IMR-90 (cell line): ENCODE measurements around the gene OSGIN1. TPM values are rescaled to one million over a fixed set of nuclear protein-coding genes. Genes with fewer than 3 reads are reported as not detected.

Source experiments
- ATAC-seq: fragments of 200-7000 bp; cut with Tn5 transposase; 2 replicates; pipeline ENCODE4 v1.9.1; 2020; ENCODE audit warnings: low read depth, mild to moderate bottlenecking, moderate library complexity
- BruUV-seq: library from RNA; stranded (reverse); fragments of 400-500 nt; replicated peaks from 2 replicates; lab custom pipeline; 2021; lab: Mats Ljungman, UMichigan
- CTCF ChIA-PET: fragments of 300-600 bp; formaldehyde crosslinking; extraction: SDS; loops from one replicate; lab custom pipeline; 2021; ENCODE audit warnings: antibody characterized with exemption; lab: Yijun Ruan, JAX
- POLR2A ChIA-PET: fragments of 300-600 bp; sonication (Branson Sonifier 250); formaldehyde crosslinking; loops from one replicate; lab custom pipeline; 2022; ENCODE audit warnings: antibody characterized with exemption; ENCODE audit not compliant: unreplicated experiment; lab: Charles Lee
- DNase-seq: peaks from one replicate; pipeline ENCODE4 v3.0.0; 2013
- H2AFZ ChIP-seq: replicated peaks from 2 replicates; pipeline ENCODE3; 2013; ENCODE audit warnings: low read length, mild to moderate bottlenecking; ENCODE audit not compliant: poor library complexity
- H2AK5ac ChIP-seq: 2 replicates; pipeline ENCODE4 v1.6.1; 2013; ENCODE audit warnings: low read depth, low read length, inconsistent platforms
- H2AK9ac ChIP-seq: replicated peaks from 2 replicates; pipeline ENCODE3; 2013; ENCODE audit warnings: mild to moderate bottlenecking, low read depth, low read length, moderate library complexity; ENCODE audit not compliant: poor library complexity
- H2BK120ac ChIP-seq: 2 replicates; pipeline ENCODE4 v1.6.1; 2013; ENCODE audit warnings: low read depth, low read length, inconsistent platforms
- H2BK15ac ChIP-seq: 3 replicates; pipeline ENCODE4 v1.6.1; 2013; ENCODE audit warnings: low read depth, low read length, inconsistent platforms
- H2BK20ac ChIP-seq: 2 replicates; pipeline ENCODE4 v1.6.1; 2013; ENCODE audit warnings: low read depth, mild to moderate bottlenecking, inconsistent platforms, low read length, moderate library complexity
- H2BK5ac ChIP-seq: 2 replicates; pipeline ENCODE4 v1.6.1; 2013; ENCODE audit warnings: mild to moderate bottlenecking, low read depth, low read length, inconsistent platforms; ENCODE audit not compliant: poor library complexity, severe bottlenecking
- H3K14ac ChIP-seq: replicated peaks from 2 replicates; pipeline ENCODE4 v1.6.1; 2013; ENCODE audit warnings: low read depth, low read length, inconsistent platforms
- H3K18ac ChIP-seq: 2 replicates; pipeline ENCODE4 v1.6.1; 2013; ENCODE audit warnings: low read depth, low read length, control low read depth
- H3K23ac ChIP-seq: 2 replicates; pipeline ENCODE4 v1.6.1; 2013; ENCODE audit warnings: low read depth, low read length, inconsistent platforms
- H3K27ac ChIP-seq: 2 replicates; pipeline ENCODE4 v1.5.1; 2013; ENCODE audit warnings: mild to moderate bottlenecking, control low read depth, low read length; ENCODE audit not compliant: insufficient read depth
- H3K27me3 ChIP-seq: 2 replicates; pipeline ENCODE4 v1.6.1; 2013; ENCODE audit warnings: low read length; ENCODE audit not compliant: control insufficient read depth, insufficient read depth
- H3K36me3 ChIP-seq: 2 replicates; pipeline ENCODE4 v1.6.1; 2013; ENCODE audit warnings: low read length, mixed read lengths; ENCODE audit not compliant: control insufficient read depth, insufficient read depth
- H3K4ac ChIP-seq: 2 replicates; pipeline ENCODE4 v1.6.1; 2013; ENCODE audit warnings: low read depth, low read length, inconsistent platforms
- H3K4me1 ChIP-seq: 2 replicates; pipeline ENCODE4 v1.6.1; 2013; ENCODE audit warnings: low read length, mixed read lengths; ENCODE audit not compliant: control insufficient read depth, insufficient read depth
- H3K4me2 ChIP-seq: 2 replicates; pipeline ENCODE4 v1.6.1; 2013; ENCODE audit warnings: low read depth, mild to moderate bottlenecking, control low read depth, low read length, moderate library complexity
- H3K4me3 ChIP-seq: 2 replicates; pipeline ENCODE4 v1.5.1; 2013; ENCODE audit warnings: low read depth, mild to moderate bottlenecking, control low read depth, low read length, moderate library complexity; ENCODE audit not compliant: insufficient read depth
- H3K56ac ChIP-seq: 2 replicates; pipeline ENCODE4 v1.6.1; 2013; ENCODE audit warnings: low read length, inconsistent platforms; ENCODE audit not compliant: insufficient read depth; ENCODE audit errors: extremely low read depth
- H3K79me1 ChIP-seq, 2 experiments: 2 replicates each; pipeline ENCODE4 v1.6.1; 2013; ENCODE audit warnings: low read length in 2 of 2, inconsistent platforms in 1 of 2, low read depth in 1 of 2
- H3K9ac ChIP-seq: 2 replicates; pipeline ENCODE4 v1.6.1; 2013; ENCODE audit warnings: low read depth, low read length, control low read depth
- H3K9me1 ChIP-seq: 2 replicates; pipeline ENCODE4 v1.6.1; 2013; ENCODE audit warnings: low read length, inconsistent platforms; ENCODE audit not compliant: insufficient read depth
- H3K9me3 ChIP-seq: 2 replicates; pipeline ENCODE4 v1.6.1; 2013; ENCODE audit warnings: low read length; ENCODE audit not compliant: control insufficient read depth, insufficient read depth
- H4K20me1 ChIP-seq: 2 replicates; pipeline ENCODE4 v1.6.1; 2013; ENCODE audit warnings: low read length, inconsistent platforms; ENCODE audit not compliant: insufficient read depth
- H4K5ac ChIP-seq: 2 replicates; pipeline ENCODE4 v1.6.1; 2013; ENCODE audit warnings: mild to moderate bottlenecking, low read depth, low read length, control low read depth
- H4K8ac ChIP-seq, 2 experiments: 2 replicates each; pipeline ENCODE4 v1.6.1; 2013; ENCODE audit warnings: low read depth in 2 of 2, low read length in 2 of 2, control low read depth in 1 of 2, inconsistent platforms in 1 of 2
- H4K91ac ChIP-seq: 2 replicates; pipeline ENCODE4 v1.6.1; 2013; ENCODE audit warnings: low read depth, low read length, inconsistent platforms; ENCODE audit not compliant: insufficient read depth
- BHLHE40 ChIP-seq: fragments of 150-350 bp; IDR thresholded peaks from 2 replicates; pipeline ENCODE4 v1.6.1; 2016; ENCODE audit warnings: mild to moderate bottlenecking, low read depth, low read length
- CEBPB ChIP-seq: IDR thresholded peaks from 2 replicates; pipeline ENCODE4 v1.6.1; 2012; ENCODE audit warnings: low read depth, low read length, improper control_type of control experiment
- CHD1 ChIP-seq: IDR thresholded peaks from 2 replicates; pipeline ENCODE4 v1.6.1; 2012; ENCODE audit warnings: low read depth, low read length, improper control_type of control experiment
- FOS ChIP-seq: fragments of 150-350 bp; IDR thresholded peaks from 2 replicates; pipeline ENCODE4 v1.6.1; 2016; ENCODE audit warnings: low read depth, low read length
- MAFK ChIP-seq: IDR thresholded peaks from 2 replicates; pipeline ENCODE4 v1.6.1; 2012; ENCODE audit warnings: low read depth, low read length, improper control_type of control experiment
- MAZ ChIP-seq: IDR thresholded peaks from 2 replicates; pipeline ENCODE4 v1.6.1; 2012; ENCODE audit warnings: low read depth, mild to moderate bottlenecking, low read length, improper control_type of control experiment, moderate library complexity, borderline replicate concordance
- MXI1 ChIP-seq: IDR thresholded peaks from 2 replicates; pipeline ENCODE4 v1.6.1; 2012; ENCODE audit warnings: low read depth, mild to moderate bottlenecking, low read length, moderate library complexity, borderline replicate concordance
- NFE2L2 ChIP-seq: fragments of 150-350 bp; IDR thresholded peaks from 2 replicates; pipeline ENCODE4 v1.6.1; 2016; ENCODE audit warnings: low read depth, mild to moderate bottlenecking, low read length
- POLR2A ChIP-seq: IDR thresholded peaks from 2 replicates; pipeline ENCODE4 v1.6.1; 2012; ENCODE audit warnings: mild to moderate bottlenecking, low read depth, low read length
- RAD21 ChIP-seq: IDR thresholded peaks from 2 replicates; pipeline ENCODE4 v1.6.1; 2012; ENCODE audit warnings: low read length, improper control_type of control experiment
- RCOR1 ChIP-seq: IDR thresholded peaks from 2 replicates; pipeline ENCODE4 v1.6.1; 2012; ENCODE audit warnings: mild to moderate bottlenecking, low read length, improper control_type of control experiment; ENCODE audit not compliant: insufficient replicate concordance
- RFX5 ChIP-seq: IDR thresholded peaks from 2 replicates; pipeline ENCODE4 v1.8.0; 2012; ENCODE audit warnings: low read depth, mild to moderate bottlenecking, low read length, moderate library complexity
- SMC3 ChIP-seq: fragments of 150-350 bp; IDR thresholded peaks from 2 replicates; pipeline ENCODE4 v1.6.1; 2016; ENCODE audit warnings: low read depth, mild to moderate bottlenecking, antibody characterized with exemption, low read length, moderate library complexity
- WGBS, 2 experiments: methylation state at CpG; one replicate each; pipeline versions ENCODE4 v1.1.5 to v1.1.7; 2013; ENCODE audit warnings: missing lambda C conversion rate in 2 of 2; ENCODE audit not compliant: insufficient read length in 1 of 2; ENCODE audit errors: extremely low coverage in 2 of 2; 5-methylcytosine and 5-hydroxymethylcytosine counted together
- dilution Hi-C: fragments of 300-500 bp; cut with HindIII; formaldehyde crosslinking; loops from one replicate; pipeline ENCODE4 v1.14.3; 2018; ENCODE audit warnings: low sequenced_read_pairs; ENCODE audit not compliant: unreplicated experiment
- in situ Hi-C: fragments of 300-500 bp; cut with MboI; formaldehyde crosslinking; loops from 3 replicates; pipeline ENCODE4 v1.14.3; 2019; ENCODE audit warnings: low sequenced_read_pairs, inconsistent platforms, mixed read lengths
- intact Hi-C: fragments of 100-400 bp; cut with micrococcal nuclease; formaldehyde crosslinking; loops from 2 replicates; pipeline ENCODE4 v1.10.0; 2022
- polyA plus RNA-seq, 3 experiments: library from polyadenylated mRNA; depleted of rRNA; stranded (reverse); fragments of >200 nt; gene quantifications; 2 replicates each; pipeline ENCODE4 v1.2.3, GENCODE V29; 2012; ENCODE audit warnings: low replicate concordance in 1 of 3
- total RNA-seq: library from RNA; depleted of rRNA; stranded (reverse); fragments of >200 nt; gene quantifications from 2 replicates; pipeline ENCODE4 v1.2.3, GENCODE V29; 2012
- TF ChIP-seq, protein P1 (sequence below): fragments of 150-350 bp; IDR thresholded peaks from 2 replicates; pipeline ENCODE4 v1.6.1; 2017; ENCODE audit warnings: mild to moderate bottlenecking, antibody characterized with exemption, low read length, low read depth
- TF ChIP-seq, protein P2 (sequence below): fragments of 150-350 bp; IDR thresholded peaks from 2 replicates; pipeline ENCODE4 v1.6.1; 2016; ENCODE audit warnings: low read depth, mild to moderate bottlenecking, low read length, moderate library complexity, borderline replicate concordance
- TF ChIP-seq, protein P3 (sequence below): conservative IDR thresholded peaks from 2 replicates; pipeline ENCODE4 v1.5.1; 2012; ENCODE audit warnings: mild to moderate bottlenecking, low read depth, low read length, improper control_type of control experiment

The OSGIN1 gene
- total and polyA plus RNA-seq, 2 of the 4 experiments (the other 2 are of a cell fraction) = 0.90 to 6.4 TPM

DNA sequence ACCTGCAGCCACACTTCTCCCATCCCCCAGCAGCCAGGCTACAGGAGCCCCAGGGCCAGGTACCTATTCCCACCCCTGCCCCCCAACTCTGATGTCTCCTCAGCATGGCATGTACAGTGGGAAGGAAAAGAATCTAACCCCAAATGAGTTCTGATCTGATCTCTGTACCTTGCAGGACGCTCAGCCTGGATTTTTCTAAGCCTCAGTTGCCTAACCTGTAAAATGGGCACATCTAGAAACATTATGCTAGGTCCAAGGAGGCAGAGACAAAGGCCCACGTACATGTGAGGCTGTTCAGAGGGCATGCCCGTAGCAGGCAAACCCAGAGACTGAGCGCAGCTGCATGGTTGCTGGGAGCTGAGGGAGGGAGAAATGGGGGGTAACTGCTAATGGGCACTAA, 54.5 kb downstream of the OSGIN1 start:
- no peak overlapping the region for H3K4me2 ChIP-seq
- H3K56ac ChIP-seq = no peak overlapping the region
- no peaks in the 10 kb centered on the region for H3K36me3 ChIP-seq
- H4K20me1 ChIP-seq = no peaks in the 10 kb centered on the region; the same call in 1 of the 2 replicates
- H4K91ac ChIP-seq = no peak overlapping the region
- H3K4ac ChIP-seq = no peak overlapping the region
- in situ Hi-C loops (no loop called here), intact Hi-C loops (no loop called here), dilution Hi-C loops (no loop called here)
- H2BK5ac ChIP-seq = no peak overlapping the region
- peaks cover 63% of the 10 kb centered on the region for H3K27me3 ChIP-seq
- H2AFZ ChIP-seq = no peak overlapping the region
- H3K9me3 ChIP-seq = peaks cover 6% of the 10 kb centered on the region
- no peak overlapping the region for H4K8ac ChIP-seq
- ATAC-seq = no peak
- H2BK120ac ChIP-seq = no peak overlapping the region
- WGBS, 2 experiments = 55% methylated on average over 2 of the region's 4 CpGs; no CpG with 5 or more reads in 1 of the 2 experiments
- no TSS peak for BruUV-seq
- CTCF ChIA-PET = no interaction called here
- no peak overlapping the region for H3K18ac ChIP-seq
- no peaks in the 10 kb centered on the region for H3K9me1 ChIP-seq
- H3K27ac ChIP-seq = no peak overlapping the region
- H3K14ac ChIP-seq = no peak overlapping the region
- H3K4me3 ChIP-seq = no peak overlapping the region
- no peaks in the 10 kb centered on the region for H3K79me1 ChIP-seq
- no peak overlapping the region for H2AK9ac ChIP-seq
- H2BK20ac ChIP-seq = no peak overlapping the region
- no peaks in the 10 kb centered on the region for H3K4me1 ChIP-seq
- H2AK5ac ChIP-seq = no peak overlapping the region
- no peak overlapping the region for H3K9ac ChIP-seq
- no peak overlapping the region for H3K23ac ChIP-seq
- TF ChIP-seq BHLHE40 = no peak
- TF ChIP-seq CEBPB = no peak
- no peak for TF ChIP-seq SMC3
- TF ChIP-seq, protein P1, sequence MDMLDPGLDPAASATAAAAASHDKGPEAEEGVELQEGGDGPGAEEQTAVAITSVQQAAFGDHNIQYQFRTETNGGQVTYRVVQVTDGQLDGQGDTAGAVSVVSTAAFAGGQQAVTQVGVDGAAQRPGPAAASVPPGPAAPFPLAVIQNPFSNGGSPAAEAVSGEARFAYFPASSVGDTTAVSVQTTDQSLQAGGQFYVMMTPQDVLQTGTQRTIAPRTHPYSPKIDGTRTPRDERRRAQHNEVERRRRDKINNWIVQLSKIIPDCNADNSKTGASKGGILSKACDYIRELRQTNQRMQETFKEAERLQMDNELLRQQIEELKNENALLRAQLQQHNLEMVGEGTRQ = no peak
- TF ChIP-seq RCOR1 = no peak
- TF ChIP-seq POLR2A = no peak
- TF ChIP-seq MAZ = no peak
- TF ChIP-seq FOS = no peak
- no peak for TF ChIP-seq RFX5
- TF ChIP-seq, protein P2, sequence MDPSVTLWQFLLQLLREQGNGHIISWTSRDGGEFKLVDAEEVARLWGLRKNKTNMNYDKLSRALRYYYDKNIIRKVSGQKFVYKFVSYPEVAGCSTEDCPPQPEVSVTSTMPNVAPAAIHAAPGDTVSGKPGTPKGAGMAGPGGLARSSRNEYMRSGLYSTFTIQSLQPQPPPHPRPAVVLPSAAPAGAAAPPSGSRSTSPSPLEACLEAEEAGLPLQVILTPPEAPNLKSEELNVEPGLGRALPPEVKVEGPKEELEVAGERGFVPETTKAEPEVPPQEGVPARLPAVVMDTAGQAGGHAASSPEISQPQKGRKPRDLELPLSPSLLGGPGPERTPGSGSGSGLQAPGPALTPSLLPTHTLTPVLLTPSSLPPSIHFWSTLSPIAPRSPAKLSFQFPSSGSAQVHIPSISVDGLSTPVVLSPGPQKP = no peak
- TF ChIP-seq, protein P3, sequence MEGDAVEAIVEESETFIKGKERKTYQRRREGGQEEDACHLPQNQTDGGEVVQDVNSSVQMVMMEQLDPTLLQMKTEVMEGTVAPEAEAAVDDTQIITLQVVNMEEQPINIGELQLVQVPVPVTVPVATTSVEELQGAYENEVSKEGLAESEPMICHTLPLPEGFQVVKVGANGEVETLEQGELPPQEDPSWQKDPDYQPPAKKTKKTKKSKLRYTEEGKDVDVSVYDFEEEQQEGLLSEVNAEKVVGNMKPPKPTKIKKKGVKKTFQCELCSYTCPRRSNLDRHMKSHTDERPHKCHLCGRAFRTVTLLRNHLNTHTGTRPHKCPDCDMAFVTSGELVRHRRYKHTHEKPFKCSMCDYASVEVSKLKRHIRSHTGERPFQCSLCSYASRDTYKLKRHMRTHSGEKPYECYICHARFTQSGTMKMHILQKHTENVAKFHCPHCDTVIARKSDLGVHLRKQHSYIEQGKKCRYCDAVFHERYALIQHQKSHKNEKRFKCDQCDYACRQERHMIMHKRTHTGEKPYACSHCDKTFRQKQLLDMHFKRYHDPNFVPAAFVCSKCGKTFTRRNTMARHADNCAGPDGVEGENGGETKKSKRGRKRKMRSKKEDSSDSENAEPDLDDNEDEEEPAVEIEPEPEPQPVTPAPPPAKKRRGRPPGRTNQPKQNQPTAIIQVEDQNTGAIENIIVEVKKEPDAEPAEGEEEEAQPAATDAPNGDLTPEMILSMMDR = no peak
- no peak for TF ChIP-seq NFE2L2
- no peak for TF ChIP-seq MXI1
- TF ChIP-seq MAFK = no peak
- no peak for TF ChIP-seq CHD1
- no peak for TF ChIP-seq RAD21
- no peak for DNase-seq
- H2BK15ac ChIP-seq = no peak overlapping the region
- H4K5ac ChIP-seq = no peak overlapping the region
- POLR2A ChIA-PET = no interaction called here
